ENCODE measurements around the gene ACR. TPM values are rescaled to one million over a fixed set of nuclear protein-coding genes. Genes with fewer than 3 reads are reported as not detected.

ACR gene
- total and polyA plus RNA-seq, 4 donors = 0.07 to 0.17 (median 0.12) TPM

DNA sequence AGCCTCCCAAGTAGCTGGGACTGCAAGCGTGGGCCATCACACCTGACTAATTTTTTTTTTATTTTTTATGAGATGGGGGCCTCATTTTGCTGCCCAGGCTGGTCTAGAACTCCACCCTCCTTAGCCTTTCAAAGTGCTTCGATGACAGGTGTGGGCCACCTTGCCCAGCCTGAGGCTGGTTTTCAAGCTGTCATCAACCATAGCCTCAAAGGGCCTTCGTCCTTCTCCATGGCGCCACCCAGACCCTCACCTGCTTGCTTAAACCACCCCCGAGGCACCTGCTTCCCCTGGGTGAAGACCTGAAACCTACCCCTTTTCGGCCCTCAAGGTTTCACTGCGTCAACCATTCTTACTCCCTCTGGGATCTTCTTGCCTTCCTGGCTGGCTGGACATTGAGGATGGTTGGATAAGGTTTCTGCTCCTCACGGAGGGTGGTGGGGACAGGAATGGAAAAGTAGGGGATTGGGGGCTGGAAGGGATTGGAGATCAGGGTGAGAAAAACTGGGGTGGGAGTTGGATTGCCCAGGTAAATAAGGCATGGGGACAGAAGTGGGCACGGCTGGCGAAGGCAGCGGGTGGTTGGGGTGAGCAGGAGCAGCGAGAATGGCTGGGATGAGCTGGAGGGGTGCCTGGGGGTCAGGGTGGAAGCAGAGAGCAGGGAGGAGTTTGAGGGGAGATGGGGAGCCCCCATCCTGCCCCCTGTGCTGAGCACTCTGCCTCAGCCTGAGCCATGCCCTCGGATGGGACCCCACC is 2.8 kb upstream of the ACR start:
- Histone ChIP-seq H3K4me3 (ENCODE audit: low read depth in 1 of 3, low read length in 3 of 3) (no peak overlapping the region), H3K36me3 (ENCODE audit: control insufficient read depth in 4 of 4, insufficient read depth in 3 of 4, low read depth in 1 of 4, low read length in 3 of 4) (no peaks in the 10 kb centered on the region), H3K27ac (ENCODE audit: low read depth in 1 of 2, low read length in 2 of 2) (no peak overlapping the region), H3K27me3 (ENCODE audit: control insufficient read depth in 4 of 4, insufficient read depth in 4 of 4, low read length in 3 of 4) (no peaks in the 10 kb centered on the region), H3K4me1 (ENCODE audit: control insufficient read depth in 4 of 4, insufficient read depth in 4 of 4, low read length in 3 of 4) (peaks cover 0 to 8% (median 0%) of the 10 kb centered on the region in 4 donors), H3K9me3 (ENCODE audit: control insufficient read depth in 4 of 4, low read length in 3 of 4) (no peaks in the 10 kb centered on the region), H3K9ac (ENCODE audit: low read depth in 1 of 2, low read length in 2 of 2) (no peak overlapping the region)
- 94% methylated on average over 13 of the region's 13 CpGs for WGBS
- TF ChIP-seq FOXA2 (IDR thresholded peaks at IDR 0.05) (no peak), FOXA1 (IDR thresholded peaks at IDR 0.05) (no peak), SP1 (IDR thresholded peaks at IDR 0.05) (no peak), HNF4A (conservative IDR thresholded peaks at IDR 0.05) (no peak), NR2F2 (IDR thresholded peaks at IDR 0.05) (no peak)
- TF ChIP-seq, protein P1, sequence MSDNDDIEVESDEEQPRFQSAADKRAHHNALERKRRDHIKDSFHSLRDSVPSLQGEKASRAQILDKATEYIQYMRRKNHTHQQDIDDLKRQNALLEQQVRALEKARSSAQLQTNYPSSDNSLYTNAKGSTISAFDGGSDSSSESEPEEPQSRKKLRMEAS (IDR thresholded peaks at IDR 0.05) = no peak
- TF ChIP-seq, protein P2, sequence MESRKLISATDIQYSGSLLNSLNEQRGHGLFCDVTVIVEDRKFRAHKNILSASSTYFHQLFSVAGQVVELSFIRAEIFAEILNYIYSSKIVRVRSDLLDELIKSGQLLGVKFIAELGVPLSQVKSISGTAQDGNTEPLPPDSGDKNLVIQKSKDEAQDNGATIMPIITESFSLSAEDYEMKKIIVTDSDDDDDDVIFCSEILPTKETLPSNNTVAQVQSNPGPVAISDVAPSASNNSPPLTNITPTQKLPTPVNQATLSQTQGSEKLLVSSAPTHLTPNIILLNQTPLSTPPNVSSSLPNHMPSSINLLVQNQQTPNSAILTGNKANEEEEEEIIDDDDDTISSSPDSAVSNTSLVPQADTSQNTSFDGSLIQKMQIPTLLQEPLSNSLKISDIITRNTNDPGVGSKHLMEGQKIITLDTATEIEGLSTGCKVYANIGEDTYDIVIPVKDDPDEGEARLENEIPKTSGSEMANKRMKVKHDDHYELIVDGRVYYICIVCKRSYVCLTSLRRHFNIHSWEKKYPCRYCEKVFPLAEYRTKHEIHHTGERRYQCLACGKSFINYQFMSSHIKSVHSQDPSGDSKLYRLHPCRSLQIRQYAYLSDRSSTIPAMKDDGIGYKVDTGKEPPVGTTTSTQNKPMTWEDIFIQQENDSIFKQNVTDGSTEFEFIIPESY (IDR thresholded peaks at IDR 0.05) = no peak
- TF ChIP-seq, protein P3, sequence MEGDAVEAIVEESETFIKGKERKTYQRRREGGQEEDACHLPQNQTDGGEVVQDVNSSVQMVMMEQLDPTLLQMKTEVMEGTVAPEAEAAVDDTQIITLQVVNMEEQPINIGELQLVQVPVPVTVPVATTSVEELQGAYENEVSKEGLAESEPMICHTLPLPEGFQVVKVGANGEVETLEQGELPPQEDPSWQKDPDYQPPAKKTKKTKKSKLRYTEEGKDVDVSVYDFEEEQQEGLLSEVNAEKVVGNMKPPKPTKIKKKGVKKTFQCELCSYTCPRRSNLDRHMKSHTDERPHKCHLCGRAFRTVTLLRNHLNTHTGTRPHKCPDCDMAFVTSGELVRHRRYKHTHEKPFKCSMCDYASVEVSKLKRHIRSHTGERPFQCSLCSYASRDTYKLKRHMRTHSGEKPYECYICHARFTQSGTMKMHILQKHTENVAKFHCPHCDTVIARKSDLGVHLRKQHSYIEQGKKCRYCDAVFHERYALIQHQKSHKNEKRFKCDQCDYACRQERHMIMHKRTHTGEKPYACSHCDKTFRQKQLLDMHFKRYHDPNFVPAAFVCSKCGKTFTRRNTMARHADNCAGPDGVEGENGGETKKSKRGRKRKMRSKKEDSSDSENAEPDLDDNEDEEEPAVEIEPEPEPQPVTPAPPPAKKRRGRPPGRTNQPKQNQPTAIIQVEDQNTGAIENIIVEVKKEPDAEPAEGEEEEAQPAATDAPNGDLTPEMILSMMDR (IDR thresholded peaks at IDR 0.05; ENCODE audit: low read depth, low read length, missing input control) = no peak
- DNase-seq (ENCODE audit: low spot score) = no peak

DNA sequence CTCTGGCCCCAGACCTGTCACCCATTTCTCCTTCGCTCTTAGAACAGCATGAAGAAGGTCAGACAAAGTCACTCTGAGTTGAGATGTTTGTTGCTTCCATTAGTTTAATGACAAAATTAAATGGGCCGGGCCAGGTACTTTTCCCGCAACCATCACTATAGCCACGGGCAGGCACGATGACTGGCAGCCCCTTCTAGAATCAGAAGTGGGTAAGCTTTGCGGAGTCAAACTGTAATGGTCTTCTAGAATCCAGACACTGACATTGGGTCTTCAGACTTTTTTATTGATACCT is 2.3 kb upstream of the ACR start:
- Histone ChIP-seq H3K4me1 (ENCODE audit: control insufficient read depth in 4 of 4, insufficient read depth in 4 of 4, low read length in 3 of 4) (peaks cover 0 to 8% (median 0%) of the 10 kb centered on the region in 4 donors), H3K4me3 (ENCODE audit: low read depth in 1 of 3, low read length in 3 of 3) (no peak overlapping the region), H3K27me3 (ENCODE audit: control insufficient read depth in 4 of 4, insufficient read depth in 4 of 4, low read length in 3 of 4) (no peaks in the 10 kb centered on the region), H3K27ac (ENCODE audit: low read depth in 1 of 2, low read length in 2 of 2) (no peak overlapping the region), H3K36me3 (ENCODE audit: control insufficient read depth in 4 of 4, insufficient read depth in 3 of 4, low read depth in 1 of 4, low read length in 3 of 4) (no peaks in the 10 kb centered on the region), H3K9me3 (ENCODE audit: control insufficient read depth in 4 of 4, low read length in 3 of 4) (no peaks in the 10 kb centered on the region), H3K9ac (ENCODE audit: low read depth in 1 of 2, low read length in 2 of 2) (no peak overlapping the region)
- TF ChIP-seq FOXA2 (IDR thresholded peaks at IDR 0.05) (no peak), RAD21 (IDR thresholded peaks at IDR 0.05) (no peak), HNF4G (IDR thresholded peaks at IDR 0.05) (no peak), YY1 (IDR thresholded peaks at IDR 0.05) (no peak), HNF4A (conservative IDR thresholded peaks at IDR 0.05) (no peak), EGR1 (IDR thresholded peaks at IDR 0.05; ENCODE audit: low read depth in 2 of 2) (no peak), JUND (IDR thresholded peaks at IDR 0.05) (no peak), NR2F2 (IDR thresholded peaks at IDR 0.05) (no peak), TAF1 (conservative IDR thresholded peaks at IDR 0.05) (no peak), SP1 (IDR thresholded peaks at IDR 0.05) (no peak), GABPA (IDR thresholded peaks at IDR 0.05 in 1 of 2, conservative IDR thresholded peaks at IDR 0.05 in 1 of 2) (no peak), RXRA (IDR thresholded peaks at IDR 0.05) (no peak), FOXA1 (IDR thresholded peaks at IDR 0.05) (no peak)
- TF ChIP-seq, protein P2 (IDR thresholded peaks at IDR 0.05) = no peak
- TF ChIP-seq, protein P3 (IDR thresholded peaks at IDR 0.05; ENCODE audit: low read depth, low read length, missing input control) = no peak
- TF ChIP-seq, protein P4, sequence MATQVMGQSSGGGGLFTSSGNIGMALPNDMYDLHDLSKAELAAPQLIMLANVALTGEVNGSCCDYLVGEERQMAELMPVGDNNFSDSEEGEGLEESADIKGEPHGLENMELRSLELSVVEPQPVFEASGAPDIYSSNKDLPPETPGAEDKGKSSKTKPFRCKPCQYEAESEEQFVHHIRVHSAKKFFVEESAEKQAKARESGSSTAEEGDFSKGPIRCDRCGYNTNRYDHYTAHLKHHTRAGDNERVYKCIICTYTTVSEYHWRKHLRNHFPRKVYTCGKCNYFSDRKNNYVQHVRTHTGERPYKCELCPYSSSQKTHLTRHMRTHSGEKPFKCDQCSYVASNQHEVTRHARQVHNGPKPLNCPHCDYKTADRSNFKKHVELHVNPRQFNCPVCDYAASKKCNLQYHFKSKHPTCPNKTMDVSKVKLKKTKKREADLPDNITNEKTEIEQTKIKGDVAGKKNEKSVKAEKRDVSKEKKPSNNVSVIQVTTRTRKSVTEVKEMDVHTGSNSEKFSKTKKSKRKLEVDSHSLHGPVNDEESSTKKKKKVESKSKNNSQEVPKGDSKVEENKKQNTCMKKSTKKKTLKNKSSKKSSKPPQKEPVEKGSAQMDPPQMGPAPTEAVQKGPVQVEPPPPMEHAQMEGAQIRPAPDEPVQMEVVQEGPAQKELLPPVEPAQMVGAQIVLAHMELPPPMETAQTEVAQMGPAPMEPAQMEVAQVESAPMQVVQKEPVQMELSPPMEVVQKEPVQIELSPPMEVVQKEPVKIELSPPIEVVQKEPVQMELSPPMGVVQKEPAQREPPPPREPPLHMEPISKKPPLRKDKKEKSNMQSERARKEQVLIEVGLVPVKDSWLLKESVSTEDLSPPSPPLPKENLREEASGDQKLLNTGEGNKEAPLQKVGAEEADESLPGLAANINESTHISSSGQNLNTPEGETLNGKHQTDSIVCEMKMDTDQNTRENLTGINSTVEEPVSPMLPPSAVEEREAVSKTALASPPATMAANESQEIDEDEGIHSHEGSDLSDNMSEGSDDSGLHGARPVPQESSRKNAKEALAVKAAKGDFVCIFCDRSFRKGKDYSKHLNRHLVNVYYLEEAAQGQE (IDR thresholded peaks at IDR 0.05) = no peak
- TF ChIP-seq, protein P1 (IDR thresholded peaks at IDR 0.05) = no peak
- TF ChIP-seq, protein P5, sequence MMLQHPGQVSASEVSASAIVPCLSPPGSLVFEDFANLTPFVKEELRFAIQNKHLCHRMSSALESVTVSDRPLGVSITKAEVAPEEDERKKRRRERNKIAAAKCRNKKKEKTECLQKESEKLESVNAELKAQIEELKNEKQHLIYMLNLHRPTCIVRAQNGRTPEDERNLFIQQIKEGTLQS (IDR thresholded peaks at IDR 0.05) = no peak
- DNase-seq (ENCODE audit: low spot score) = no peak
- WGBS = 91% methylated on average over 6 of the region's 6 CpGs

All from liver (tissue), 9 donors.